CD14-positive monocyte (primary cell): ENCODE results near the gene FOXRED2. TPM values are rescaled to one million over a fixed set of nuclear protein-coding genes. Genes with fewer than 3 reads are reported as not detected.
A peak's percentile ranks its signal among the peaks of the same experiment; 100 is the strongest.

Experiments used
- DNase-seq, 3 donors: peaks; one replicate each; pipeline ENCODE4 v3.0.0-alpha.2; 2011 to 2022
- H2AFZ ChIP-seq: 2 replicates; pipeline ENCODE4 v1.6.0; 2012; ENCODE audit warnings: mild to moderate bottlenecking, low read depth, low read length, inconsistent platforms; ENCODE audit not compliant: insufficient read depth, poor library complexity, severe bottlenecking
- H3K27ac ChIP-seq, 2 donors: 1 replicate in 1 of 2; 2 replicates in 1 of 2; pipeline ENCODE4 v1.5.1; 2012 to 2013; ENCODE audit warnings: low read length in 2 of 2, control low read depth in 1 of 2, inconsistent platforms in 1 of 2, low read depth in 1 of 2, mild to moderate bottlenecking in 1 of 2
- H3K27me3 ChIP-seq, 2 donors: one replicate each; pipeline versions ENCODE4 v1.6.0 to v1.6.1; 2011 to 2013; ENCODE audit warnings: low read length in 2 of 2; ENCODE audit not compliant: control insufficient read depth in 2 of 2, insufficient read depth in 2 of 2
- H3K36me3 ChIP-seq, 2 donors: replicated peaks in 1 of 2; 1 replicate in 1 of 2; 2 replicates in 1 of 2; pipeline versions ENCODE4 v1.5.1 to v1.6.1; 2012 to 2013; ENCODE audit warnings: low read length in 2 of 2, control low read depth in 1 of 2, inconsistent platforms in 1 of 2, mild to moderate bottlenecking in 1 of 2; ENCODE audit not compliant: insufficient read depth in 2 of 2, control insufficient read depth in 1 of 2
- H3K4me1 ChIP-seq, 2 donors: 1 replicate in 1 of 2; 2 replicates in 1 of 2; pipeline versions ENCODE4 v1.5.1 to v1.6.1; 2012 to 2013; ENCODE audit warnings: low read length in 2 of 2, control low read depth in 1 of 2, inconsistent platforms in 1 of 2, mild to moderate bottlenecking in 1 of 2, moderate library complexity in 1 of 2; ENCODE audit not compliant: insufficient read depth in 2 of 2, control insufficient read depth in 1 of 2
- H3K4me2 ChIP-seq: replicated peaks from 2 replicates; pipeline ENCODE3; 2012; ENCODE audit warnings: low read length, moderate library complexity, mild to moderate bottlenecking; ENCODE audit not compliant: poor library complexity, severe bottlenecking; ENCODE audit errors: extremely low read depth
- H3K4me3 ChIP-seq, 3 experiments: fragments of 200-600 bp in 1 of 3; sonication (generic) in 1 of 3; replicated peaks in 1 of 3; 1 replicate in 2 of 3; 2 replicates in 1 of 3; pipeline ENCODE4 v1.5.1; 2011 to 2013; ENCODE audit warnings: low read length in 3 of 3, mild to moderate bottlenecking in 3 of 3, control low read depth in 2 of 3, low read depth in 2 of 3, inconsistent platforms in 1 of 3, moderate library complexity in 1 of 3
- H3K79me2 ChIP-seq: 2 replicates; pipeline ENCODE4 v1.6.0; 2012; ENCODE audit warnings: mild to moderate bottlenecking, control low read depth, inconsistent platforms, low read length, moderate library complexity; ENCODE audit not compliant: insufficient read depth
- H3K9ac ChIP-seq: 2 replicates; pipeline ENCODE4 v1.6.0; 2017; ENCODE audit warnings: low read length, mild to moderate bottlenecking; ENCODE audit not compliant: insufficient read depth, poor library complexity, severe bottlenecking
- H3K9me3 ChIP-seq, 2 donors: replicated peaks in 1 of 2; 1 replicate in 1 of 2; 2 replicates in 1 of 2; pipeline versions ENCODE4 v1.5.1 to v1.6.1; 2012 to 2013; ENCODE audit warnings: low read length in 2 of 2, control low read depth in 1 of 2; ENCODE audit not compliant: control insufficient read depth in 1 of 2, insufficient read depth in 1 of 2
- H4K20me1 ChIP-seq: 2 replicates; pipeline ENCODE4 v1.6.0; 2012; ENCODE audit warnings: mild to moderate bottlenecking, low read length, control low read depth, moderate library complexity; ENCODE audit not compliant: insufficient read depth
- H3K27ac Mint-ChIP-seq, 7 donors: one replicate each; pipeline ENCODE4 v1.8.0; 2020; ENCODE audit warnings: mild to moderate bottlenecking in 7 of 7, mixed read lengths in 7 of 7, moderate library complexity in 6 of 7, inconsistent platforms in 2 of 7
- H3K27me3 Mint-ChIP-seq, 3 donors: one replicate each; pipeline ENCODE4 v1.8.0; 2021 to 2022; ENCODE audit warnings: low read depth in 3 of 3, mild to moderate bottlenecking in 3 of 3, mixed read lengths in 3 of 3, moderate library complexity in 3 of 3, inconsistent platforms in 1 of 3
- H3K36me3 Mint-ChIP-seq, 2 donors: one replicate each; pipeline ENCODE4 v1.8.0; 2020; ENCODE audit warnings: mixed read lengths in 2 of 2, inconsistent platforms in 1 of 2, mild to moderate bottlenecking in 1 of 2
- H3K4me1 Mint-ChIP-seq: one replicate; pipeline ENCODE4 v1.8.0; 2020; ENCODE audit warnings: mild to moderate bottlenecking, mixed read lengths
- H3K4me3 Mint-ChIP-seq, 2 donors: one replicate each; pipeline ENCODE4 v1.8.0; 2020; ENCODE audit warnings: mild to moderate bottlenecking in 2 of 2, mixed read lengths in 2 of 2, moderate library complexity in 1 of 2
- H3K9me3 Mint-ChIP-seq, 7 donors: one replicate each; pipeline ENCODE4 v1.8.0; 2020 to 2022; ENCODE audit warnings: mixed read lengths in 7 of 7, mild to moderate bottlenecking in 6 of 7, moderate library complexity in 6 of 7, inconsistent platforms in 2 of 7
- WGBS: methylation state at CpG from one replicate; pipeline ENCODE4 v1.1.5; 2013; ENCODE audit warnings: missing lambda C conversion rate; ENCODE audit not compliant: insufficient coverage; 5-methylcytosine and 5-hydroxymethylcytosine counted together
- intact Hi-C, 2 donors: fragments of 100-400 bp; cut with micrococcal nuclease; formaldehyde crosslinking; loops; one replicate each; pipeline versions ENCODE4 v1.15.0 to v1.15.1; 2023
- polyA plus RNA-seq, 3 donors: library from polyadenylated mRNA; depleted of rRNA in 1 of 3; unstranded in 2 of 3; stranded (reverse) in 1 of 3; fragments of 300-500 nt in 2 of 3; fragments of >200 nt in 1 of 3; fragmentation: Illumina TruSeq in 2 of 3; gene quantifications; 1 replicate in 2 of 3; 2 replicates in 1 of 3; pipeline ENCODE4 v1.2.3, GENCODE V29; 2012 to 2021
- TF ChIP-seq, protein P1 (sequence below): fragments of 200-600 bp; IDR thresholded peaks from one replicate; pipeline ENCODE4 v1.8.0; 2022; ENCODE audit warnings: antibody characterized with exemption, mild to moderate bottlenecking

FOXRED2 gene
- polyA plus RNA-seq, 3 donors: 1.5 to 2.0 (median 1.9) TPM

DNA sequence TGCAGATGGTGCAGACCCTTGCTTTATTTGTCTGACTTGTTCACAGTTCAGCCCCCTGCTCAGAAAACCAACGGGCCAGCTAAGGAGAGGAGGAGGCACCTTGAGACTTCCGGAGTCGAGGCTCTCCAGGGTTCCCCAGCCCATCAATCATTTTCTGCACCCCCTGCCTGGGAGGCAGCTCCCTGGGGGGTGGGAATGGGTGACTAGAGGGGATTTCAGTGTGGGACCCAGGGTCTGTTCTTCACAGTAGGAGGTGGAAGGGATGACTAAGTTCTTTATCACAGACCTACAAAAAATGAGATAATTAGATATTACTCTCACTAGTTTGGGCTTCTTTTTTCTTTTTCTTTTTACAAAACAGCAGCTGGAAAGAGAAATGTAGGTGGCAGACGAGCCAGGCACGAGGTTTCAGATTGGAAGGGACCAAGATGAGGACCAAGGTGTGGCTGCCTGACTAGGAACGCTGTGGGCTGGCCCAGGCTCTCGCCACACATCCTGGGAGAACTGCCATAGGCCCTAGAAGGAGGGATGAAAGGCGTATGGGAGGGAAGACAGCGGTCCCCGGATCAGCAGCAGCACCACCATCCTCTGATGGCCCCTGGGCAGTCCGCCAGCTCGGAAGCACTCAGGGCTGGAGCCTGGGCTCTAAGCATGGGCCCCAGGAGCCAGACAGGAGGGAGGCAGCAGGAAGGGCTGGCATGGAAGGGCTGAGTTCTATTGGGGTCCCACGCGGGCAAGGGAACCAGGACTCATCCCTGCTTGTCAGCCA lies 39.6 kb downstream of the FOXRED2 start:
- Histone ChIP-seq H3K36me3 (peaks cover 11 to 16% of the 10 kb centered on the region in 2 donors), H3K4me3 (no peak overlapping the region), H2AFZ (no peak overlapping the region), H4K20me1 (peaks cover 47% of the 10 kb centered on the region), H3K9ac (no peak overlapping the region), H3K27me3 (no peaks in the 10 kb centered on the region), H3K4me1 (peaks cover 46 to 50% of the 10 kb centered on the region in 2 donors), H3K9me3 (no peaks in the 10 kb centered on the region), H3K27ac (no peak overlapping the region), H3K79me2 (peaks cover 27% of the 10 kb centered on the region), H3K4me2 (no peak overlapping the region)
- Mint-ChIP-seq H3K36me3 (peaks cover 30 to 36% of the 10 kb centered on the region in 2 donors), H3K4me1 (peaks cover 50% of the 10 kb centered on the region), H3K27ac (peak overlapping the region in 5 of 7 donors; percentile 7 to 75 (median 21)), H3K9me3 (no peaks in the 10 kb centered on the region), H3K27me3 (peaks cover 4 to 10% (median 8%) of the 10 kb centered on the region in 3 donors), H3K4me3 (no peak overlapping the region)
- WGBS: 33% methylated on average over 9 of the region's 14 CpGs
- intact Hi-C loops: no loop called here
- TF ChIP-seq, protein P1, sequence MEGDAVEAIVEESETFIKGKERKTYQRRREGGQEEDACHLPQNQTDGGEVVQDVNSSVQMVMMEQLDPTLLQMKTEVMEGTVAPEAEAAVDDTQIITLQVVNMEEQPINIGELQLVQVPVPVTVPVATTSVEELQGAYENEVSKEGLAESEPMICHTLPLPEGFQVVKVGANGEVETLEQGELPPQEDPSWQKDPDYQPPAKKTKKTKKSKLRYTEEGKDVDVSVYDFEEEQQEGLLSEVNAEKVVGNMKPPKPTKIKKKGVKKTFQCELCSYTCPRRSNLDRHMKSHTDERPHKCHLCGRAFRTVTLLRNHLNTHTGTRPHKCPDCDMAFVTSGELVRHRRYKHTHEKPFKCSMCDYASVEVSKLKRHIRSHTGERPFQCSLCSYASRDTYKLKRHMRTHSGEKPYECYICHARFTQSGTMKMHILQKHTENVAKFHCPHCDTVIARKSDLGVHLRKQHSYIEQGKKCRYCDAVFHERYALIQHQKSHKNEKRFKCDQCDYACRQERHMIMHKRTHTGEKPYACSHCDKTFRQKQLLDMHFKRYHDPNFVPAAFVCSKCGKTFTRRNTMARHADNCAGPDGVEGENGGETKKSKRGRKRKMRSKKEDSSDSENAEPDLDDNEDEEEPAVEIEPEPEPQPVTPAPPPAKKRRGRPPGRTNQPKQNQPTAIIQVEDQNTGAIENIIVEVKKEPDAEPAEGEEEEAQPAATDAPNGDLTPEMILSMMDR: no peak
- DNase-seq: no peak

DNA sequence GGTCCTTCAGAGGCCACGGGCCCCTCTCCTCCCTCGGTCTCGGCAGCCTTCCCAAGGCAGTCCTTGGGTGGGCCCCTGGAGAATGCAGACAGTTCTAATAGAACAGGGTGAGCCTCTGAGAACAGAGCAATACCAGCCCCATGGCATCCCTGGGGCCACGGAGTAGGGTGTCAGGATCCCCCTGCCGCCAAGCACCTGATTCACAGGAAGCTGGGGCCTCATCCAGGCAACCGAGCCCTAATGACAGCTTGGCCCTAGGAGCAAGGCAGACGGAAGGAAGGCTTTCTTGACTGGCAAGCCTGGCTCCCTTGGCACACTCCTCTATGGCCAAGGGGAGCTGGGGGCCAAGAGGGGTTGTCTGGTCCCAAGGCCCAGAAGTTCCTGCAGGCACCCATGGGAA lies 40.6 kb downstream of the FOXRED2 start:
- H3K4me1 ChIP-seq: peaks cover 46 to 50% of the 10 kb centered on the region in 2 donors
- no peak overlapping the region for H3K4me3 ChIP-seq
- intact Hi-C loops: no loop called here
- H3K27me3 ChIP-seq: no peaks in the 10 kb centered on the region
- H3K79me2 ChIP-seq: peaks cover 25% of the 10 kb centered on the region
- no peaks in the 10 kb centered on the region for H3K9me3 ChIP-seq
- H4K20me1 ChIP-seq: peaks cover 42% of the 10 kb centered on the region
- H3K36me3 Mint-ChIP-seq: peaks cover 22 to 26% of the 10 kb centered on the region in 2 donors
- H3K36me3 ChIP-seq: peaks cover 5 to 6% of the 10 kb centered on the region in 2 donors
- no peak overlapping the region for H3K4me3 Mint-ChIP-seq
- H2AFZ ChIP-seq: no peak overlapping the region
- DNase-seq: no peak
- no peak overlapping the region for H3K27ac ChIP-seq
- H3K4me2 ChIP-seq: no peak overlapping the region
- peaks cover 51% of the 10 kb centered on the region for H3K4me1 Mint-ChIP-seq
- H3K9ac ChIP-seq: no peak overlapping the region
- peaks cover 4 to 10% (median 9%) of the 10 kb centered on the region in 3 donors for H3K27me3 Mint-ChIP-seq
- 63% methylated on average over 6 of the region's 7 CpGs for WGBS
- H3K27ac Mint-ChIP-seq: peak overlapping the region in 3 of 7 donors; percentile 25 to 35 (median 30)
- TF ChIP-seq, protein P1: no peak
- no peaks in the 10 kb centered on the region for H3K9me3 Mint-ChIP-seq
